ENCODE results near the gene FA2H.
"Not testable (repeated sequence)": the region's sequence is repeated elsewhere in the genome, so short reads cannot be mapped to it uniquely, and the experiment has no call there.

The FA2H gene

GRCh38 chr16:74724820-74725549, 49.6 kb downstream of the FA2H start:
- DNase-seq (ENCODE audit: low read depth in 2 of 2, low spot score in 1 of 2), result no peak

- no peak for DNase-seq (ENCODE audit: low read depth in 2 of 2, low spot score in 1 of 2)
Observed at GRCh38 chr16:74723256-74723655, 51.4 kb downstream of the FA2H start.

DNA sequence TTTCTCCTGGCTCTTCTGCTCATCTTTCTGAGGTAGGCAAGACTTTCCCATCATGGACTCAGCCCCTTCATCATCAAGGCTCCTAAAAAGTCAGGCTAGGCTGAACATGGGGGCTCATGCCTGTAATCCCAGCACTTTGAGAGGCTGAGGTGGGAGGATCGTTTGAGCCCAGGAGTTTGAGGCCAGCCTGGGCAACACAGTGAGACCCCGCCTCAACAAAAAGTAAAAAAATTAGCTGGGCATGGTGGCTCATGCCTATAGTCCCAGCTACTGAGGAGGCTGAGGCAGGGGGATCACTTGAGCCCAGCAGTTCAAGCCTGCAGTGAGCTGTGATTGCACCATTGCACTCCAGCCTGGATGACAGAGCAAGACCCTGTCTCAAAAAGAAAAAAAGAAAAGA, 52.5 kb downstream of the FA2H start:
- DNase-seq (ENCODE audit: low read depth in 2 of 2, low spot score in 1 of 2), result not testable (repeated sequence)

GRCh38 chr16:74721716-74722115, 52.9 kb downstream of the FA2H start:
- DNase-seq (ENCODE audit: low read depth in 2 of 2, low spot score in 1 of 2), result no peak

DNA sequence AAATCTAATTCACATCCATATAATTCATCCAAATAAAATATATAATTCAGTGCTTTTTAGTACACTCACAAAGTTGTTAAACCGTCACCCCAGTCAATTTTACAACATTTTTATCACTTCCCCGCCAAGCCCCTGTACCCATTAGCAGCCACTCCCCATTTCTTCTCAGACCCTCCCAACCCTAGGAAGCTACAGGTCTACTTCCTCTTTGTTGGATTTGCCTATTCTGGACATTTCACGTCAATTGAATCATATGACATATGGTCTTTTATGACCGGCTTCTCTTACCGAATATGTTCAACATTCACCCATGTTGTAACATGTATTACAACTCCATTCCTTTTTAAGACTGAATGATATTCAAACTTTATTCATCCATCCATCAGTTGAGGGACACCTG, 54.0 kb downstream of the FA2H start:
- no peak for DNase-seq (ENCODE audit: low read depth in 2 of 2, low spot score in 1 of 2)

DNA sequence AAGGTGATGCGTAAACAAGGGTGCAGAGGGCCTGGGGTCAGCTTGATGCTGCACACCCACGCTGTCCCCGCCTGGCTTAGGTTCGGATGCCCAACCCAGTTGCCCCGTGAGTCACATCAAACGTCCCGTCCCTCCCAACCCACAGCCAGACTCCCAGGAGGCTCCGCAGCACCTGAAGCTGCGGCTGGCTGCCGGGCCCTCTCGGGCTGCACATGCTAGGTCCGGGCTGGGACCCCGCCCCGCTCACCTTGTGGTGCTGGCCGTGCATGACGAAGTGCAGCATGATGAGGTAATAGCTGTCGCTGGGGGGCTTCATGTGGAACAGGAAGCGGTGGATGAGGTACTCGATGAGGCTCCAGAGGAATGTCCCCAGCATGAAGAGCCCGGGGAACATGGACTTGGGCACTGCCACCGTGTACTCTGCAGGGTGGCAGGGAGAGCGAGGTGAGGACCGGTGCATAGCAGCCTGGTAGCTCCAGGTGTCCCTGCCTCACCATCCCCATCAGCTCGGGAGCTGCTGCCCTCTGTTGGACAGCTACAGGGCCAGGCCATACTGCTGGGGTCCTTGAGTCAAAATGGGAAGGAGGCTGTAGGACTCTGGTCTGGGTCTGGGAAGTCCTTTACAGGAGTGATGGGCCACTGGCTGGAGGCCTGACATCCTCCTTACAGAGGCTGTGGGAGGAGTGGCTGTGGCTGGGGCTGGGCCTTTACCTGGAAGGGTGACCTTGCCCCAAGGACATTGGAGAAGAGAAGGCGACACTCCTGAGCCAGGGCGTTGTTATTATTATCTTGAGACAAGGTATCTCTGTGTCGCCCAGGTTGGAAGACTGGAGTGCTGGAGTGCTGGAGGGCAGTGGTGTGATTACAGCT, 55.6 kb downstream of the FA2H start:
- DNase-seq (ENCODE audit: low read depth in 2 of 2, low spot score in 1 of 2), result no peak

DNA sequence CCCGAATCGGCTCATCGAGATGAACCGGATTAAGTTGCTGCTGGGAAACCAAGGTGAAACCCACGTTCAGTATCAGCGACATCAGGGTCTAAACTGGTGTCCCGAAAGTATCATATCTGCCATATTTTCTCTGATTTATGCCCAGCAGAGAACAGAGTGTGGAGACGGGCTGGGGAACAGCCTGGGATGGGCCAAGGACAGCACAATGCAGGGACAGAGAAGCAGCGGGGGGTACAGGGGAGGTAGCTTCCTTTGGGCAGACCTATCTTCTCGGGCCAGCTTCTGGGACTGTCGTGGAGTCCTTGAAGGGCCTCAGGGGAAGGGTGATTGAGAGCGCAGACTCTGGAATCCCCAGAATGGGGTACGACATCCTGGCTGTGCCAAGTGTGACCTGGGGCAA, 56.5 kb downstream of the FA2H start:
- no peak for DNase-seq (ENCODE audit: low read depth in 2 of 2, low spot score in 1 of 2)

- no peak for DNase-seq (ENCODE audit: low read depth in 2 of 2, low spot score in 1 of 2)
Observed at GRCh38 chr16:74717367-74717766, 57.3 kb downstream of the FA2H start.

DNA sequence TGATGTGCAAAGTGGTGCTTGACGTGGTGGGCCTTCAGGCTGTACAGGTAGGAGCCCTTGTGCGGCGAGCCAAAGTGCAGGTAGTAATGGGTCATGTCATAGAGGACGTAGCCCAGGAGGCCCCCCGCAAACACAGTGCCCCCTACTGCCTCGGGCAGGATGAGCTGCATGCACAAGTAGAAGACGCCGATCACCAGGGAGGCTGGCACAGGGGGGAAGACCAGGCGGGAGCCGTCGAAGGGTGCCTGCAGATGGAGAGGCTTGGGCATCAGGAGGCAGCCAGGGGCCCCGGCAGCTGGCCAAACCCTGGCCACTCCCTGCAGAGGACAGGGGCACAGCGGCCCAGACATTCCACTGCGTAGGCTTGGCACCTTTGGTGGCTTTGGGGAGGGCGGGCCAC, 58.3 kb downstream of the FA2H start:
- DNase-seq (ENCODE audit: low read depth in 2 of 2, low spot score in 1 of 2), result no peak

GRCh38 chr16:74713876-74714275, 60.7 kb downstream of the FA2H start:
- no peak for DNase-seq (ENCODE audit: low read depth in 2 of 2, low spot score in 1 of 2)

DNA sequence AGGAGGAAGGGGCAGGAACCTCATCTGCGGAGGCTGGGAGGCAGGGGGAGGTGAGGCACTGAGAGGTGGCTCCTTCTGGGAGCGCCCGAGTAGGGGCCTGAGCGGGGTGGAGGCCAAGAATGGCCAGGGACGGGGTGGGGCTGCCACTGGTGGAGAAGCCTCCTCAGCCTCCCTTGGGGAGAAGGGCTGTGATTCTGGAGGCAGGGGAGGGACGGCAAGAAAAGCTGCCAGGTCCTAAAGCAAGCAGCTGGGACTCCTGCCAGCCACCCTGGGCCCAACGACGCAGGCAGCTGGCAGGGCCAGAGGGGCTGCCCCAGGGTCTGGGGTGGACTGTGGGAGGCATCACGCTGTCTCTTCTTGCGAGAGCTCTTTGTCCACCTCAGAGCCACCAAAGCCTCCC, 61.3 kb downstream of the FA2H start:
- DNase-seq (ENCODE audit: low read depth in 2 of 2, low spot score in 1 of 2), result no peak

GRCh38 chr16:74711938-74712337, 62.7 kb downstream of the FA2H start:
- no peak for DNase-seq (ENCODE audit: low read depth in 2 of 2, low spot score in 1 of 2)

- no peak for DNase-seq (ENCODE audit: low read depth in 2 of 2, low spot score in 1 of 2)
Observed at GRCh38 chr16:74710401-74710800, 64.2 kb downstream of the FA2H start.

DNA sequence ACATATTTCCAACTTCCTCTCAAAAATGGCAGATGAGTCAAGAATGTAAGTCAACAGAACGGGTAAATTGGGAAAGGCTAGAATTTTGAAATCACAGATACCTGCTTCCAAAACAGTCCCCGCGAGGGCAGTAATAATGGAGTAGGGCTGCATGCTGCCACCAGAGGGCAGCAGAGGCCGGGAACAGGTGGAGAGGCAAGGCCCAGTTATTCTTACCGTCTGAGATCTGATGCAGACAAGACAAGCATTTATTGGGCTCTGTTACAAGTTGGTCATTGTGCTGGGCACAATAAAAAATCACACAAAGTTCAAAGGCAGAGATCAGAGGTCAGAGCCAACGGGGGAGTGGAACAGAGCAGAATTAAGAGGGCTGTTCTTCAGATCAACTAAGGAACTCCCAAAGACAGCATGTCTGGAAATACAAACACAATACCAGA, 65.2 kb downstream of the FA2H start:
- peak; percentile 55 to 70 for DNase-seq (ENCODE audit: low read depth in 2 of 2, low spot score in 1 of 2)

GRCh38 chr16:74700438-74701225, 74.0 kb downstream of the FA2H start, which contains the start of gene MLKL:
Gene MLKL (minus strand): TSS chr16:74700862. CDS start chr16:74695757, 5,105 bp downstream.
- DNase-seq (ENCODE audit: low read depth in 2 of 2, low spot score in 1 of 2), result peak; percentile 29 to 32

DNA sequence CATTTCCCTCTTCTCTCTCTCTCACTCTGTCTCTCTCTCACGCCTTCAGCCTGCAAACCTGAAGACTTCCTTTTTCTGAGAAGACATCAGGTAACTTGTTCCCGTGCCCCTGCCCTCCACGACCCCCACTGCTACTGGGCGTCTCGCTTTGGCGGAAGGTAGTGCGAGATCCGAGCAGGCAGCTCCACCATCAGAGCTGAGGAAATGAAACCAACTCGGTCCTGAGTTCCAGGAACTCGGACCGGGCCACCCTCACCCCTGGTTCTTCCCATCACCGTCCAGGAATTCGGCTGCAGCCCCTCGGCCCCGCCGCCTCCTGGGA, 74.5 kb downstream of the FA2H start:
- DNase-seq (ENCODE audit: low read depth in 2 of 2, low spot score in 1 of 2), result no peak

GRCh38 chr16:74699666-74700065, 75.0 kb downstream of the FA2H start:
- no peak for DNase-seq (ENCODE audit: low read depth in 2 of 2, low spot score in 1 of 2)

- no peak for DNase-seq (ENCODE audit: low read depth in 2 of 2, low spot score in 1 of 2)
Observed at GRCh38 chr16:74698222-74698621, 76.4 kb downstream of the FA2H start.

DNA sequence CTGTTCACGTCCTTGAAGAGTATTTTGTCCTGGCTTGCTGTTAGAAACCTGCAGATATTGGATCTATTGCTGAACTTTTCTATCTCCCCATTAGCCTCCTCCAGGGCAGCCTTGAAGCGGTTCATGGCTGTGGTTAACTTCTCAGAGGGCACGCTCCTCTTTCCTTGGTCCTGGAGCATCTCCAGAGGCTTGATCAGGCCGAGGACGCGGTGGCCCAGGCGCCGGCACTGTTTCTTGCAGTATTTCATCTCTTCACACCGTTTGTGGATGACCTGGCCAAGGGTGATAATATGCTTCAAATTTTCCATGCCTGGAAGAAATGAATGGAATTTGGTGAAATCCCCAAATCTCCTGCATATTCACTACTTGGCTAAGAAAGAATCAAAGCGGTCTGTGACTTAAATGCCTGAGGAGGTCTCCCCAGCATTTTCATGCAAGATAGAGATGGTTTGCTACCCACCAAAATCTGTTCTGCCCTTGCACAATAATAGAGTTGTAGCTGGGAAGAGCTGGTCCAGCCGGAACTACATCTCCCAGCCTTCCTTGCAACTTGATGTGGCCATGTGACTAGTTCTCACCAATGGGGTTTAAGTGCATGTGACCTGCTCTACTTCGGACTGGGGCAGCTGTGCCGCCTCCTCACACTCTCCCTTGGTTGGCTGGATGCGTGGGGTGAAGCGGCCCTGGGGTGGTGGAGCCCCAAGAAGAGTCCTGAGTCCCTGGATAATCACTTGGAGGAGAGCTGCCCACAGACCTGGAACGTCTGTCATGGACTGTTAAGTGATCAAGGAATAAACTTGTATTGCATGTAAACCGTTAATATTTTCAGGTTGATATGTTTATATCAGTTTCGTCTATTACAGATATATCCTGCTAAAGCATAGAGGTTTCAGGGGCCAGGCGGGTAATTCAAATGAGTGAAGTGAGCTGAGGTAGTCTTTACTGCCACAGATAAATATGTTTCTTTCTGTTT, 78.9 kb downstream of the FA2H start:
- peak in 1 of 2 donors; percentile 7 for DNase-seq (ENCODE audit: low read depth in 2 of 2, low spot score in 1 of 2)

- DNase-seq (ENCODE audit: low read depth in 2 of 2, low spot score in 1 of 2), result no peak
Observed at GRCh38 chr16:74691093-74691855, 83.3 kb downstream of the FA2H start.

Measured in stimulated activated CD8-positive, alpha-beta memory T cell treated with anti-CD3 and anti-CD28 coated beads, Interleukin-4, amount 100 ng/mL, for 1 hour (primary cell).